HPDE6-E6E7 (cell line): ENCODE measurements around the gene ATP6AP1.

ENCODE experiments used
- DNase-seq: peaks from one replicate; pipeline ENCODE4 v3.0.0; 2011; ENCODE audit warnings: missing footprints; ENCODE audit errors: extremely low spot score

The ATP6AP1 gene

DNA sequence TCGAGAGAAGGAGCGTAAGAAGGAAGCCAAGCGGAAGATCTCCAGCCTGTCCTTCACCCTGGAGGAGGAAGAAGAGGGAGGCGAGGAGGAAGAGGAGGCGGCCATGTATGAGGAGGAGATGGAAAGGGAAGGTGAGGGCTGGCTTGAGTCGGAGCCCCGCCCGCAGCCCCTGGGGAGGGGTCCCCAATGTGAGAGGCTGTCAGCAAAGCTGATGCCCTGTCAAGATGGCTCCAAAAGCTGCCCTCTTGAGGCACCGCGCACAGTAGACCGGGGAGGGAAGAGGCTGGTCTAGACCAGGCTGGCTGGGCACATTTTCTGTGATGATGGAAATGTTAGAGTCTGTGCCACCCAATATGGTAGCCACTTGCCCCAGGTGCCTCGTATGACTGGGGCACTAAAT, 18.0 kb downstream of the ATP6AP1 start:
- no peak for DNase-seq

DNA sequence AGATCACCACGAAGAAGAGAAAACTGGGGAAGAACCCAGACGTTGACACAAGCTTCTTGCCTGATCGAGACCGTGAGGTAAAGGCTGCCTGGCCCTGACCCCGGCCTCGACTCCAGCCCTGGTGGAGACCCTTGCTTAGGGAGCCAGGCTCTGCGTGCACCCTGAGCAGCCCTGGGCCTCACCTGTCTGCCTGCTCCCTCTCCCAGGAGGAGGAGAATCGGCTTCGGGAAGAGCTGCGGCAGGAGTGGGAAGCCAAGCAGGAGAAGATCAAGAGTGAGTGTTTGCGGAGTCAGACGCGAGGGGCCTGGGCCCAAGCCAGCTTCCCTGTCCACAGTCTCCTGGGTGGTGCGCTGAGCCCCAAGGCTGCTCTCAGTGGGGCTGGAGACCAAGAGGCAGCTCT, 20.0 kb downstream of the ATP6AP1 start:
- no peak for DNase-seq

DNA sequence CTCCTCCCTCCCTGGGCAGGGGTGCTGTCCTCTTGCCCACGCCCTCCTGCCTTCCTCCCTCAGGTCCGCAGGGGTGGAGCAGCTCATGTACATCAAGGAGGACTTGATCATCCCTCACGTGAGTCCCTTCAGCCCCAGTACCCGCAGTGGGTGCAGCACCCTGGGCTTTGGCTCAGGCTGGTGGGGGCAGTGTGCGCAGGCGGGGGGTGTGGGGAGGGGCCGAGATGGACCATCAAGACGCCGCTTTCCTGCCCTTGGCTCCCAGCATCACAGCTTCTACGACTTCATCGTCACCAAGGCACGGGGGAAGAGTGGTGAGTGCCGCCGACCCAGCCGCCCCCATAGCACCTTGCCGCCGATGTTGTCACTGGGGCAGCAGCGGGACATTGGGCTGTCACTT, 21.1 kb downstream of the ATP6AP1 start:
- DNase-seq, result no peak

DNA sequence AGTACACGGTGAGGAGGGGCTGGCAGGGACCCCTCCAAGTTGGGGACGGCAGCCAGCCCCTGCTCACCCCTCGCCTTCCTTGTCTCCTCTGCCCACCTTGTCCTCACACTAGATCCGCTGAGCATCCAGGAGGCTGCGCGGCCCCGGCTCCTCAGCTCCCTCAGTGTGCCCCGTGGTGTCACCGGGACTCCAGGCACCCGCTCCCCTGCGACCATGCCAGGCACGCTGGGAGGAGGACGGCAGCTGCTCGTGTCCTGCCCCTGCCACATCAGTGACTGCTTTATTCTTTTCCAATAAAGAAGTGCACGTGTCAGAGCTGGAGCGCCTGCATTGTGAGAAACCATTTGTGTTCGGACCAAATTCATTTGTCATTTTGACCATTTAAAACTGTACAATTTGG, 21.8 kb downstream of the ATP6AP1 start:
- no peak for DNase-seq

DNA sequence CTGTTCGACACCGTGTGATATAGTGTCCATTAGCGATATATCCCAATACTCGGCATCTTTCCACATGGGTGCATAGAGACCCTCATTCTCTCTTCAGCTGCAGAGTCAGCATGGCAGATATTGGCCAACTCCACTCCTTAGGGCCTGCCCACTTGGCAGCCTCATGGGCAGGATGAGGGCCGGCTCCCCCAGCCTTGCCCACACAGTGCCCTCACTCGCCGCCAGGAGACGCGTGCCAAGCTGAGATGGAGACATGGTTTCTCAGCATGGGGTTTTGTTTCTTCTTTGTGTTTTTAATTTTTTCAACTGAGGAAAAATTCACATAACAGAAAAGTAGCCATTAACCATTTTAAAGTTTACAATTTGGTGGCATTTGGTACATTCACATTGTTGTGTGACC, 24.3 kb downstream of the ATP6AP1 start:
- DNase-seq, result no peak

DNA sequence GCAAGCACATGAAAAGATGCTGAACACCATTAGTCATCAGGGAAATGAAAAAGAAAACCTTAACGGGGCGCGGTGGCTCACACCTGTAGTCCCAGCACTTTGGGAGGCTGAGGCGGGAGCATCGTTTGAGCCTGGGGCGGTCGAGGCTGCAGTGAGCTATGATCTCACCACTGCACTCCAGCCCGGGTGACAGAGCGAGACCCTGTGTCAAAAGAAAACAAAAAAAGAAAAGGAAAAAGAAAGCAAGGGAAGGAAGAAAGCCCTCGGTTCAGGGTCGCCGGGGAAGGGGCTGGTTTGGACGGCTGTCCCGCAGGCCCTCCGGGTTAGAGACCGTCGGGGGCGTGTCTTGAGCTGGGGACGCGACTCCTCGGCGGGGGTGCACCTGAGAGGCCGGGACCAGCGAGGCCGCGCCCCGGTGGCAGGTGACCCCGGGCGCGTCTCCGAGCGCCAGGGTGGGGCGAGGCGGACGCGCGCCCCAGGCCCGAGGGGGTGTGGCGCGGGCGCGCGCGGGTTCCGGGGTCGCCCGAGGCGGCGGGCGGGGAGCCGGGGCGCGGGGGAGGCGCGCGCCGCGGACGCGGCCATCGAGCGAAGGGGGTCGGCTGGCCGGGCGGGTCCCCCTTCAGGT, 29.1 kb downstream of the ATP6AP1 start:
- DNase-seq, result peak; percentile 58

DNA sequence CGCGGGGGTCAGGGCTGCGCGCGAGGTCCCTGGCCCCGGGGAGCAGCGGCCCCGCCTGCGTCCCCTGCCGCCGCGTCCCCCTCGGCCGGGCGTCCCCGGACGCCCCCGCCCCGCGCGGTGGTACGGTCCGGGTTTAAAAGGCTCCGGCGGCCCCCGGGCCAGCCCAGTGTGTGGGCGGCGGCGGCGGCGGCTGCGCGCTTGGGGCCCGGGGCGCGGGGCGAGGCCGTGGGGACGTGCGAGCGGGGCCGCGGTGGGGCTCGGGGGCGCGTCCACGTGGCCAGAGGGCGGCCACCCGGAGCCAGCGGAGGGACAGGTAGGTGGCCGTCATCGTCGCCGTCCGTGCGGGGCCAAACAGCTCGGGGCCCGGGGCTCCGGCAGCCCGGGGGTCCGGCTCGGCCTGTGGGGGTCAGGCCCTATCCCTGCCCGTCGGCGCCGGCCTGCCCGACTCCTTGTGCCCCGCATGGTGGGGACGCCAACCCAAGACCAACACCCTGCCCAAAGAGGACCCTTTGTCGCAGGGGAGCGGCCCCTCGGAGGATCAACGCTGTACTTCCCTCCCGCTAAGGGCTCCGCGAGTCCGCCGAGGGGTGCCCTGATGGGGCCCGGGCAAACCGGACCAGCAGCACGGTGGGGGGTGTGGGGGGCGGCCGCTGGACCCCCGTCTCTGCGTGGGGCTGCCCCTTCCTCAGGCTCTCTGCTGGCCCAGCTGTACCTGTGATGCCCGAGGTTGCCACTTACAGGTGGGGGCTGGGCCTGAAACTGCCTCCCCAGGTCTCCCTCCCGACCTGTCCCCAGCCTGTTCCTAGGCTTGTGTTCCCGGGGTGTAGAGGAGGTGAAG, 29.9 kb downstream of the ATP6AP1 start, which contains the start of gene PLXNA3:
PLXNA3 (plus strand) TSS at position 166 of the 838 bp plus-strand sequence. CDS start 1,903 bp downstream, outside the sequence.
- peak; percentile 70 for DNase-seq

DNA sequence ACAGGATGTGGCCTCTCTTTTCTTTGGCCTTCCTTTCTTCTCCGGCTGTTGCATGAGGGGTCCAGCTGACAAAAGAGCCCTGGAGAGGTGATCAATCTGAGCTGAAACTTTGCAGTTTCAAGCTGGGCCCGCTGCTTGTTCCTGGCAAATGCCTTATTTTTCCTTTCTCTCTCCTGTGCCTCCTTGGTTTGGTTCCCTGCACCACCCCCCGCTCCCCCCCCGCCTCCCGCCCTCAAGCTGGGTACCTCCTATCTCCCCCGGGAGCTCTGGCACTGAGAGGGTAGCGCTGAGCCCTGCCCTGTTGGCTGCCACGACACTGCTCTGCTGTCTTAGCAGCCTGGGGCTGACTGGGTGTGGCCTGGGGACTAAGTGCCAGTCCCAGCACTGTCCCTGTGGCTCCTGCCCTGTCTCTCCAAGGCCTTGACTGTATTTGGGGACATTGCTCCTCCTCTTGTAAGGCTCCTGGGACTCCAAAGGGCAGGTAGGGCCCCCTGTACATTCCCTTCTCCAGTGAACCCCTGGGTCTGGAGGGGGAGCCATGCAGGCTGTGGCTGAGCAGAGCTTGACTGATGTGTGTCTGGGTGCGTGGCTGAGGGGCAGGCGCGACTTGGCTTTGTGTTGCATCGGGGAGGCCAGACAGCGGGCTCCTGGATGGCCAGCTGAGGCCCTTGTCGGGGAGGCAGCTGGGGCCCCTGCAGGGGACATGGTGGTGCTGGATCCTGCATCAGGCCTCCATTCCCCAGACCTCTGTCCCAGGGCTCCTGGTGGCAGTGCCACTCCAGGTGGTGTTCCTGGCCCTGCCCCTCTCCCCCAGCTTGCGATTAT, 30.7 kb downstream of the ATP6AP1 start:
- DNase-seq, result no peak

DNA sequence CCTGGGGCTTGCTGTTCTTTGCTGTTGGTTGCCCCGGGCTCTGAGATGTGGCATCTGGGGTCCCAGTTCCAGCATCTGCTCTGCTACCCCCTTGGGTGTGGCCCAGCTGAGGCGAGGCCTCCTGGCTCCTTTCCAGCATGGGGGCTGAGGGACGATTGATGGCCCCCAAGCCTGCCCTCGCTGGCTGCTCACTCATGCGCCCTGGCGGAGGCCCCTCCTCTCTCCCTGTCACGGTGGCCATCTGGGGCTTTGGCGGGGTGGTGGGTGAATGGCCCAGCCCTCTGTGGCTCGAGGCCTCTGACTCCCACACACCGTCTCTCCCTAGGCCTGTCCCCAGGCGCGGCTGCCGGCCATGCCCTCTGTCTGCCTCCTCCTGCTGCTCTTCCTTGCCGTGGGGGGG, 31.4 kb downstream of the ATP6AP1 start:
- DNase-seq, result no peak

DNA sequence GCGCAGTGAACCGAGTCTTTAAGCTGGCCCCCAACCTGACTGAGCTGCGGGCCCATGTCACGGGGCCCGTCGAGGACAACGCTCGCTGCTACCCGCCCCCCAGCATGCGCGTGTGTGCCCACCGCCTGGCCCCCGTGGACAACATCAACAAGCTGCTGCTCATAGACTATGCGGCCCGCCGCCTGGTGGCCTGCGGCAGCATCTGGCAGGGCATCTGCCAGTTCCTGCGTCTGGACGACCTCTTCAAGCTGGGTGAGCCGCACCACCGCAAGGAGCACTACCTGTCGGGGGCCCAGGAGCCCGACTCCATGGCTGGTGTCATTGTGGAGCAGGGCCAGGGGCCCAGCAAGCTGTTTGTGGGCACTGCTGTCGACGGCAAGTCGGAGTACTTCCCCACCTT, 31.8 kb downstream of the ATP6AP1 start:
- DNase-seq, result no peak

DNA sequence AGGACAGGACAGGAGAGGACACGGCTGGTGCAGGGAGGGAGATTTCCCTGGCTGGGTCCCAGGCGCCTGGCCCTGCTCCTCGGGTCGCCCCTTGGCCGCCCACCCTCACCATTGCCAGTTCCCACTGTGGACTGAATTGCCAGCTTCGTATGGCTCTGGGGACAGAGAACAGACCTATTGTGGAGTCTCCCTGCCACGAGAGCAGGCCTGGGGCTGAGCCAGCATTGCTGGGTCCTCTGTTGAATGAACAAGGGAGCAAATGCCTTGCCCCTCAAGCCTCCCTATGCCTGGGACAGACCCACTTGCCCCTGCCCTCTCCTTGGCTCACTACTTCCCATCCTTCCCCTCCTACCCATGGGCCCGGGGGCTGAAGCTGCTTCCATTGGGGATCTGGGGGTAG, 33.9 kb downstream of the ATP6AP1 start:
- DNase-seq, result no peak

DNA sequence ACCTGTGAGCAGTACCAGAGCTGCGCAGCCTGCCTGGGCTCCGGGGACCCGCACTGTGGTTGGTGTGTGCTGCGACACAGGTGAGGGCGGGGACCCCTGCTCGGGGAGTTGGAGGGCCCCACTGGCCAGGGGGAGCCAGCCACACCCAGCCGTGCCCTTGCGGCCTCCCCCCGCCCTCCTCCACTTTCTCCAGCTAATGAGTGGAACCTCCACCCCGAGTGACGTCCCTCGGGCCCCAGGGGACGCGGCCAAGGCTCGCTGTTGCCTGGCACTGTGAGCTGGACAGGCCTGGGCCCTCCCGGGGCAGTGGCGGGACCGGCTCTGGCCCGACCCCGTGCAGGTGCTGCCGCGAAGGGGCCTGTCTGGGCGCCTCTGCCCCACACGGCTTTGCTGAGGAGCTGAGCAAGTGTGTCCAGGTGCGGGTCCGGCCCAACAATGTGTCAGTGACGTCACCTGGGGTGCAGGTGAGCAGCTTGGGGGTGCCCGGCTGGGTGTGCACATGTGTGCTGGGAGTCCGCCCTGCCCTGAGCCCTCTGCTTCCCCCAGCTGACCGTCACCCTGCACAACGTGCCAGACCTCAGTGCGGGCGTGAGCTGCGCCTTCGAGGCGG, 35.2 kb downstream of the ATP6AP1 start:
- DNase-seq, result no peak

DNA sequence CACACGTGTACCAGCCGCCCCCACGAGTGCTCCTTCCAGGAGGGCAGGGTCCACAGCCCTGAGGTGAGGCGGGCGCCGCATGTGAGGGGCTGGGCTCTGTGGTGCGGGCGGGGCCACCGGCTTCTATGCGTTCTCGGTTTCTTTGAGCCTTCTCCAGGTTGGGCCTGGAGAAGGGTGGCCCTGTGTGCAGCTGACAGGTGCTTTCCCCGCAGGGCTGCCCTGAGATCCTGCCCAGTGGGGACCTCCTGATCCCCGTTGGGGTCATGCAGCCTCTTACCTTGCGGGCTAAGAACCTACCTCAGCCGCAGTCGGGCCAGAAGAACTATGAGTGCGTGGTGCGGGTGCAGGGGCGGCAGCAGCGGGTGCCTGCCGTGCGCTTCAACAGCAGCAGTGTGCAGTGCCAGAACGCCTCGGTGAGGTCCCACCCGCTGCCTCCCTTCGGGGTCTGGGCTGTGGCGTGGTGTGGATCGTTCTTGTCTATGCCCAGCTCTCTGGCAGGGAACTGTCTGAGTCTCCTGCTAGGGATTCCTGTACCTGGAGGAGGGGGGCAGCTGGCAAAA, 36.4 kb downstream of the ATP6AP1 start:
- DNase-seq, result no peak

DNA sequence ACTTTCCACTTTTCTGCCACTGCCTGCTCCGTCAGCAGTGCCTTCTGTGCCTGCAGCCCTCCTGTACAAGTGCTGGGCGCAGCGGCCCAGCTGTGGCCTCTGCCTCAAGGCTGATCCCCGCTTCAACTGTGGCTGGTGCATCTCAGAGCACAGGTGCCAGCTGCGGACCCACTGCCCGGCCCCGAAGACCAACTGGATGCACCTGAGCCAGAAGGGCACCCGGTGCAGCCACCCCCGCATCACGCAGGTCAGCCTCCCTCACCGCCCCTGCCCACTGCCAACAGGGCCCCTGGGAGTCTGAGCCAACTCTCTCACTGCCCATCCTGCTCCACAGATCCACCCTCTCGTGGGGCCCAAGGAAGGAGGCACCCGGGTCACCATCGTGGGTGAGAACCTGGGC, 37.1 kb downstream of the ATP6AP1 start:
- no peak for DNase-seq

DNA sequence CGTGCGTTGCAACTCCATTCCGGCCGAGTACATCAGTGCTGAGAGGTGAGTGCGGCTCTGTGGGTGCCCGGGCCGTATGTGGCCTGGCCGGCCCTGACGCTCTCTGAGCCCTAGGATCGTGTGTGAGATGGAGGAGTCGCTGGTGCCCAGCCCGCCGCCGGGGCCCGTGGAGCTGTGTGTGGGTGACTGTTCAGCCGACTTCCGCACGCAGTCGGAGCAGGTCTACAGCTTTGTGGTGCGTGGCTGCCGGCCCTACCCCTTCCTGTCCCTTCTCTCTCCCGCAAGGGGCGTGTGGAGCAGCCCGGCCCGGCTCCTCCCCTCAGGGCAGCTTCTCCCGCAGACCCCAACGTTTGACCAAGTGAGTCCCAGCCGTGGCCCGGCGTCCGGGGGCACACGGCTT, 37.6 kb downstream of the ATP6AP1 start:
- DNase-seq, result no peak

DNA sequence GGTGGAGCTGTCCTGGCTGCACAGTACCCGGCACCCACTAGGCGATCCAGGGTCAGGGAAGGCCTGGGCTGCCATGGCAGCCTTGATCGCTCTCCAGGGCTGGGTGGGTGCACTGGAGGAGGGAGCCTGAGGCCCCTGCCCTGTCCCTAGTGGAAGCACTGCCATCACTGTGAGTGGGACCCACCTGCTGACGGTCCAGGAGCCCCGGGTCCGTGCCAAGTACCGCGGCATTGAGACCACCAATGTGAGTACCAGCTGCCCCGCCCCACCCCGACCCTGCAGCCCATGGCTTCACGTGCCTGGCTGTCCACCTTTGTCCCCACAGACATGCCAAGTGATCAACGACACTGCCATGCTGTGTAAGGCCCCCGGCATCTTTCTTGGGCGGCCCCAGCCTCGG, 38.4 kb downstream of the ATP6AP1 start:
- DNase-seq, result no peak

DNA sequence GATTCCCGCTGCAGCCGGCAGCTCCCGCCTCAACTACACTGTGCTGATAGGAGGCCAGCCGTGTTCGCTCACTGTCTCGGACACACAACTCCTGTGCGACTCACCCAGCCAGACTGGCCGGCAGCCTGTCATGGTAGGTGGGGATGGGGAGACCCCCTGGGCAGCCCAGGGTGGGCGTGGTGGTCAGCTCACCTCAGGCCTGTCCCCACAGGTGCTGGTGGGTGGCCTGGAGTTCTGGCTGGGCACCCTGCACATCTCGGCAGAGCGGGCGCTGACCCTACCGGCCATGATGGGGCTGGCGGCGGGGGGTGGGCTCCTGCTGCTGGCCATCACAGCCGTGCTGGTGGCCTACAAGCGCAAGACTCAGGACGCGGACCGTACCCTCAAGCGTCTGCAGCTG, 39.1 kb downstream of the ATP6AP1 start:
- no peak for DNase-seq

DNA sequence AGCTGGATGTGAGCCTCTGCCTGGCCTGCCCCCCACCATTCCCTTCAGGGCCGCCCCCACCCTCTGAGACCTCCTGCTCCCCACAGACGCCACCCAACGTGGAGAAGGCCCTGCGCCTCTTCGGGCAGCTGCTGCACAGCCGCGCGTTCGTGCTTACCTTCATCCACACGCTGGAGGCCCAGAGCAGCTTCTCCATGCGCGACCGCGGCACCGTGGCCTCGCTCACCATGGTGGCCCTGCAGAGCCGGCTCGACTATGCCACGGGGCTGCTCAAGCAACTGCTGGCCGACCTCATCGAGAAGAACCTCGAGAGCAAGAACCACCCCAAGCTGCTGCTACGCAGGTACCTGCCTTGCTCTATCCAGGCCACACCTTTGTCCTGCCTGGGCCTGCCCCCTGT, 39.7 kb downstream of the ATP6AP1 start:
- DNase-seq, result no peak

DNA sequence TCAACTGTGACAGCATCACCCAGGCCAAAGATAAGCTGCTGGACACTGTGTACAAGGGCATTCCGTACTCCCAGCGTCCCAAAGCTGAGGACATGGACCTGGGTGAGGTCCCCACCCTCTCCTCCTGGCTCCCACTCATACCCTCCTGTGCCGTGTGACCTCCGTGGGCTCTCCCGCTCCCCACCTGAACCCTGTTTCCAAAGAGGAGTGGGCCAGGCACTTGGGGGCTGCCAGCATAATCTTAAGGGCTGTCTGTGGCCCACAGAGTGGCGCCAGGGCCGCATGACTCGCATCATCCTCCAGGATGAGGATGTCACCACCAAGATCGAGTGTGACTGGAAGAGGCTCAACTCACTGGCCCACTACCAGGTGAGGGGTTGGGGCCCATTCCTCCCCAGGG, 40.6 kb downstream of the ATP6AP1 start:
- DNase-seq, result no peak

DNA sequence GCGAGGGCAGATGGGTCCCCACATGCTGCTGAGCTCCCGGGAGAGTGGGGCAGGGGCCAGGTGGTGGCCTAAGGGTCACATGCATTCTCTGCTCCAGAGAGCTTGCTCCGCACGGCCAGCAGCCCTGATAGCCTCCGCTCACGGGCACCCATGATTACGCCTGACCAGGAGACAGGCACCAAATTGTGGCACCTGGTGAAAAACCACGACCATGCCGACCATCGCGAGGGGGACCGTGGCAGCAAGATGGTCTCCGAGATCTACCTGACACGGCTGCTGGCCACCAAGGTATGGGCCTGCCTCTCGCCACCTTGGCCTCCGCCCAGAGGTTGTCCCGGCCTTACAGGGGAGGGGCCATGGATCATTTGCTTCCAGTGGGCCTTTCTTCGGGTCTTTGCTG, 41.4 kb downstream of the ATP6AP1 start:
- DNase-seq, result no peak

DNA sequence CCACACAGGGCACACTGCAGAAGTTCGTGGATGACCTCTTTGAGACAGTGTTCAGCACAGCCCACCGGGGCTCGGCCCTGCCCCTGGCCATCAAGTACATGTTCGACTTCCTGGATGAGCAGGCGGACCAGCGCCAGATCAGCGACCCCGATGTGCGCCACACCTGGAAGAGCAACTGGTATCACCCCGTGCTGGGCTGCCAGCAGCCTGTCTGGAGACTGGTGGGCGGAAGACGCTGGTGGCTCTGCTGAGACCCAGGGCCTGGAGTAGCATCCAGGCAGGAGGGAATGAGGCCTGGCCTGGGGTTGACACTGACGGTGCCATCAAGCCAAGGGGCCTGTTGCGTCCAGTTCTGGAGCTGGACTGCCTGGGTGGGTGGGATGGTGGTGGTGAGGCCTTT, 42.0 kb downstream of the ATP6AP1 start:
- DNase-seq, result no peak
